ENCODE results near the gene PANK2.

The PANK2 gene

DNA sequence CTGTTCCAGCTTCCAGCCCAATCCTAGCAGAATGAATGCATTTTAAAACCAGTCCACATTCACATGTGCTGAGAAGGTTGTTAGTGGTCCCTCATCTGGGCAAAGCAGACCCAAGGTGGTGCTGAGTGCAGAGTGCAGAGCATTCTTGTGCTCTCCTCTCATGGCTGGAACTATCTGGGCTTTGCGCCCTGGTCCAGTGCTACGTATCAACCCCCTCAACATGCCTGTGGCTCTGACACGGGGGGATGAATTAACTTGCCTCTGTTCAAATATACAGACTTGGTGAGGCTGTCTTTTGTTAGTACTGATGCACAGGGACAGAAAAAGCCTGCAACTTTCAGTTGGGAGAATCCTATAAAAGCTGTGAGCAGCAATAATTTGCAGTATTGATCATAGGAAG is 42.5 kb downstream of the PANK2 start:
- H3K4me3 ChIP-seq (ENCODE audit: low read depth, low read length) = no peak overlapping the region
- DNase-seq = no peak
- H3K9me3 ChIP-seq = no peaks in the 10 kb centered on the region
- peaks cover 2% of the 10 kb centered on the region; the same call in 1 of the 2 replicates for H3K36me3 ChIP-seq
- no peaks in the 10 kb centered on the region for H3K27me3 ChIP-seq
- H3K4me1 ChIP-seq = no peaks in the 10 kb centered on the region
- TF ChIP-seq, protein P1, sequence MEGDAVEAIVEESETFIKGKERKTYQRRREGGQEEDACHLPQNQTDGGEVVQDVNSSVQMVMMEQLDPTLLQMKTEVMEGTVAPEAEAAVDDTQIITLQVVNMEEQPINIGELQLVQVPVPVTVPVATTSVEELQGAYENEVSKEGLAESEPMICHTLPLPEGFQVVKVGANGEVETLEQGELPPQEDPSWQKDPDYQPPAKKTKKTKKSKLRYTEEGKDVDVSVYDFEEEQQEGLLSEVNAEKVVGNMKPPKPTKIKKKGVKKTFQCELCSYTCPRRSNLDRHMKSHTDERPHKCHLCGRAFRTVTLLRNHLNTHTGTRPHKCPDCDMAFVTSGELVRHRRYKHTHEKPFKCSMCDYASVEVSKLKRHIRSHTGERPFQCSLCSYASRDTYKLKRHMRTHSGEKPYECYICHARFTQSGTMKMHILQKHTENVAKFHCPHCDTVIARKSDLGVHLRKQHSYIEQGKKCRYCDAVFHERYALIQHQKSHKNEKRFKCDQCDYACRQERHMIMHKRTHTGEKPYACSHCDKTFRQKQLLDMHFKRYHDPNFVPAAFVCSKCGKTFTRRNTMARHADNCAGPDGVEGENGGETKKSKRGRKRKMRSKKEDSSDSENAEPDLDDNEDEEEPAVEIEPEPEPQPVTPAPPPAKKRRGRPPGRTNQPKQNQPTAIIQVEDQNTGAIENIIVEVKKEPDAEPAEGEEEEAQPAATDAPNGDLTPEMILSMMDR (IDR thresholded peaks at IDR 0.05; ENCODE audit: low read depth, low read length) = no peak

DNA sequence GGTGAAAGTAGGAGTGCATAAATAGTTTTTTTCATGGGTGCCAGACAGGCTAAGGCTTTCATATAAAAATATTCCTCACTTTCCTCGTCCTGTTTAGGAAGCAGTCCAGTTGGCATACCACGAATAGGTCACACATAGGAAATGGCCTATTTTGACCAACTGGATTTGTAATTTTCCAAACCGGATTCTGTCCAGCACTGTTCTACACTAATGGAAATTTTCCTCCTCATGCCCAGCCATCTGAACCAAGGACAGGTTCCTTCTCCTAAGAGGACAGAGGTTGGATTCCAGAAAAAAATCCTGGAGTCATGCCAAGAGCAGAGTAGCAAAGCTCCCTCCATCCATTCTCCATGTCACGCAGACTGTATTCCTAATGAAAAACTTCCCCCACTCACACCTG is 43.1 kb downstream of the PANK2 start:
- TF ChIP-seq, protein P1 (IDR thresholded peaks at IDR 0.05; ENCODE audit: low read depth, low read length) = no peak
- no peak for DNase-seq
- Histone ChIP-seq H3K4me1 (no peaks in the 10 kb centered on the region), H3K36me3 (no peaks in the 10 kb centered on the region; the same call in 1 of the 2 replicates), H3K9me3 (no peaks in the 10 kb centered on the region), H3K4me3 (ENCODE audit: low read depth, low read length) (no peak overlapping the region), H3K27me3 (no peaks in the 10 kb centered on the region)

DNA sequence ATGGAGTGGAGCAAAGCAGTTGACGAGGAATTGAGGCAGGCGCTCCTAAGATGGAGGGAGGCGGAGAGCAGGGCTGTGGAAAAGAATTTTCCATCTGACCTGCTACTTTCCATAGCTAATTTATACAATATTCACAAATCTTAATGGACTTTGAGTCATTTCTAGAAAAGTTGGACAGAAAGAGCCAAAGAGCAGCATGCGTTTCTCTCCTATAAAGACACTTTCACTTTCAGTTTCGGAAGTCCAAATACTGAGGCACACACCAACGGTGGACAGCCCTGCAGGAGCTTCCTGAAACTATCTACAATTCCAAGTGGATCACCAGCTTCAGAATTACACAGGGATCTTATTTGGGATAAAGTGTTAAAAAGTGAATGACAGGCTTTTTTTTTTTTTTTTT is 43.5 kb downstream of the PANK2 start:
- Histone ChIP-seq H3K9me3 (no peaks in the 10 kb centered on the region; the same call in 1 of the 2 replicates), H3K4me1 (no peaks in the 10 kb centered on the region), H3K4me3 (ENCODE audit: low read depth, low read length) (no peak overlapping the region), H3K36me3 (0 out of 2 replicates have a peak, but pooled peaks cover 1% of the 10 kb centered on the region), H3K27me3 (no peaks in the 10 kb centered on the region)
- TF ChIP-seq, protein P1 (IDR thresholded peaks at IDR 0.05; ENCODE audit: low read depth, low read length) = no peak
- DNase-seq = no peak

DNA sequence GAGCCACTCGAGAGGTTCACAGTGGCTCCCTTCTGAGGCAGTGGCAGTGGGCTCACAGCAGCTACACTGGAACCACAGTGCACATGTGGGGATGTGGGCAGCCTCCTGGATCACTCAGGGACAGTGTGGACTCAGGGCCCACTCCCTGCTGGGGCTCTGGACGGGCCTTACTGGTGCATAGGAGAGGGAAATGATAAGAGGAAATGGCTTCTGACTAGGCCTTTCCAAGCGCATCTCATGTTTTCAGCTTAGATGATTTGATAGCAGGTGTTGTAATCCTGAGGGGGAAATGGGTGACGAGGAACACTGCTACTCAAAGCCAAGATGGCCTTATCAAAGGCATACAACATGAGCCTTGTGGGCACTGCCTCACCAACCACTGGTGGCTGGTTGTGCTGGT is 44.0 kb downstream of the PANK2 start:
- H3K27me3 ChIP-seq = no peaks in the 10 kb centered on the region
- no peak for DNase-seq
- TF ChIP-seq, protein P1 (IDR thresholded peaks at IDR 0.05; ENCODE audit: low read depth, low read length) = no peak
- no peak overlapping the region for H3K4me3 ChIP-seq (ENCODE audit: low read depth, low read length)
- H3K4me1 ChIP-seq = no peaks in the 10 kb centered on the region
- no peaks in the 10 kb centered on the region; the same call in 1 of the 2 replicates for H3K9me3 ChIP-seq
- 0 out of 2 replicates have a peak, but pooled peaks cover 2% of the 10 kb centered on the region for H3K36me3 ChIP-seq

DNA sequence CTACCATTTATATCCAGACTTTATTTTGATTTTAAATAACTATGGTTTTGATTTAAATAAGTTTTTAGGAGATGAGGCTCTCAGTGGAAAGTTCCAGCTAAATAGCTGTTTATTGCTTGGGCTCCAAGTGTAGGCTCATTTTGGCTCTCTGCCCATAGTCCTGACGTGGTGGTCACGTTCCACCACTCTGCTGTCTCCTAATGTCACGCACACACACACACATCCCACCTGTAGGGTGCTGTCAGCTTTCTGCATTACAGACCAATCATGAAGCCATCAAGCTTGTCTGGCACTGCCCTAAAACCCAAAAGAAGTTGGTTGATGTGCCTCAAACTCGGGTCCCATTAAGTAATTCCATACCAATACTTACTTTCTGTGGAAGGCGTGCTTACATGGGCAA is 45.4 kb downstream of the PANK2 start:
- H3K27me3 ChIP-seq = no peaks in the 10 kb centered on the region
- H3K36me3 ChIP-seq = 0 out of 2 replicates have a peak, but pooled peaks cover 2% of the 10 kb centered on the region
- no peak overlapping the region for H3K4me3 ChIP-seq (ENCODE audit: low read depth, low read length)
- H3K4me1 ChIP-seq = no peaks in the 10 kb centered on the region
- H3K9me3 ChIP-seq = no peaks in the 10 kb centered on the region; the same call in 1 of the 2 replicates
- TF ChIP-seq, protein P1 (IDR thresholded peaks at IDR 0.05; ENCODE audit: low read depth, low read length) = no peak
- DNase-seq = no peak

DNA sequence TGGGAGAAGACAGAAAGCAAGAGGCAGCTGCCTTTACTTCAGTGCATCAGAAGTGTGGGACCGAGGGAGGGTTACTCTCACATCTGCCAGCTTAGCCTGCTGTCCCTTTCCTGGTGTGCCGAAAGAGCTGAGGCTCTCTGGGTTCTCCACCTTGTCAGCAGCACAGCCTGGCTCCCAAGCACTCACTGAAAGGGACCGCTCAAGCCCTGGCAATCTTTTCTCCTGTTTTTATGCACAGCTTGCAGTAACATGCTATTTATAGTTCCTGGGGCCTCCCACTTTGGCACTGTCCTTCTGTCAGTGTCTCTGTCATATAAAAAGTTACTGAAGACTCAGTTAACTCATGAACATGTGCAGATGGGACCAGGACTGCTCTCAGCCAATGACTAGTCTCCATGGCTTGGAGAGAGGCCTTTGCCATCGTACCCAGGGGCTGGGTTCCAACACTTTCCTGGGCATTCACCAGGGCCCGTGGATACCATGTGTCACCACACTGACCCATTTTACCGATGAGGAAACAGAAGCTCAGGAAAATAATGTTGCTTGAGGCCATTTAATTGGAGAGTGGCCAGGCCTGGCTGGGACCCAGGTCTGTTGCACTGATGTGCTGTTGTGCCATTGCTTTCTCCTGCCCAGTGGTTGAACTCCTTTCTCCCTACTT is 46.2 kb downstream of the PANK2 start:
- no peak overlapping the region for H3K4me3 ChIP-seq (ENCODE audit: low read depth, low read length)
- no peak for DNase-seq
- H3K27me3 ChIP-seq = no peaks in the 10 kb centered on the region
- H3K36me3 ChIP-seq = peaks cover 2% of the 10 kb centered on the region; the same call in 1 of the 2 replicates
- TF ChIP-seq, protein P1 (IDR thresholded peaks at IDR 0.05; ENCODE audit: low read depth, low read length) = no peak
- no peaks in the 10 kb centered on the region; the same call in 1 of the 2 replicates for H3K9me3 ChIP-seq
- H3K4me1 ChIP-seq = no peaks in the 10 kb centered on the region
